SK-N-SH treated with all-trans-retinoic acid at 6 μM for 48 hours (cell line): Measurements from ENCODE around the gene RNFT2.

Source experiments
- ARNTL ChIP-seq: fragments of 450-650 bp; formaldehyde crosslinking; IDR thresholded peaks from 2 replicates; pipeline ENCODE4 v1.5.0; 2020; ENCODE audit warnings: low read depth, mild to moderate bottlenecking, moderate library complexity, borderline replicate concordance
- OSR1 ChIP-seq: fragments of 250-450 bp; sonication (Bioruptor Pico); IDR thresholded peaks from 2 replicates; pipeline ENCODE4 v1.8.0; 2022; ENCODE audit warnings: moderate library complexity, mild to moderate bottlenecking, inconsistent platforms
- PATZ1 ChIP-seq: fragments of 250-450 bp; sonication (Bioruptor Pico); IDR thresholded peaks from 2 replicates; pipeline ENCODE4 v1.8.0; 2020; ENCODE audit warnings: mild to moderate bottlenecking, moderate library complexity, borderline replicate concordance
- RARB ChIP-seq: fragments of 250-450 bp; sonication (Bioruptor Pico); IDR thresholded peaks from 2 replicates; pipeline ENCODE4 v1.8.0; 2021; ENCODE audit warnings: mild to moderate bottlenecking, moderate library complexity
- ZFP3 ChIP-seq: fragments of 250-450 bp; sonication (Bioruptor Pico); IDR thresholded peaks from 2 replicates; pipeline ENCODE4 v1.5.0; 2020; ENCODE audit warnings: mild to moderate bottlenecking, moderate library complexity
- ZFP30 ChIP-seq: fragments of 450-650 bp; formaldehyde crosslinking; IDR thresholded peaks from 2 replicates; pipeline ENCODE4 v1.5.0; 2022; ENCODE audit warnings: mild to moderate bottlenecking, moderate library complexity
- ZNF70 ChIP-seq: fragments of 450-650 bp; formaldehyde crosslinking; IDR thresholded peaks from 2 replicates; pipeline ENCODE4 v1.5.0; 2020; ENCODE audit warnings: mild to moderate bottlenecking, moderate library complexity

GRCh38 chr12:116804051-116804450 lies 65.9 kb downstream of the RNFT2 start:
- TF ChIP-seq ARNTL (CRISPR knock-in tag), result no peak
- no peak for TF ChIP-seq OSR1 (CRISPR knock-in tag)
- no peak for TF ChIP-seq ZNF70 (CRISPR knock-in tag)
- no peak for TF ChIP-seq ZFP3 (CRISPR knock-in tag)
- no peak for TF ChIP-seq ZFP30 (CRISPR knock-in tag)
- TF ChIP-seq PATZ1 (CRISPR knock-in tag), result no peak
- TF ChIP-seq RARB (CRISPR knock-in tag), result no peak
